Thoracic aorta (tissue), 2 donors: ENCODE results near the gene CHAC2. TPM values are rescaled to one million over a fixed set of nuclear protein-coding genes. Genes with fewer than 3 reads are reported as not detected.
"Not testable (repeated sequence)": the region's sequence is repeated elsewhere in the genome, so short reads cannot be mapped to it uniquely, and the experiment has no call there.

ENCODE experiments used
- ATAC-seq: fragments of 150-250 bp; one replicate; pipeline ENCODE4 v1.8.0; 2017; ENCODE audit warnings: low read depth; ENCODE audit not compliant: insufficient number of reproducible peaks, low FRiP score
- DNase-seq: peaks from one replicate; pipeline ENCODE4 v3.0.0-alpha.2; 2020; ENCODE audit warnings: low spot score
- H3K27ac ChIP-seq, 2 donors: fragments of 200-600 bp; sonication (generic); 1 replicate in 1 of 2; 2 replicates in 1 of 2; pipeline ENCODE4 v1.5.1; 2016; ENCODE audit warnings: mild to moderate bottlenecking in 2 of 2, moderate library complexity in 2 of 2
- H3K27me3 ChIP-seq: fragments of 200-600 bp; sonication (generic); replicated peaks from 2 replicates; pipeline ENCODE4 v1.6.0; 2016; ENCODE audit warnings: mild to moderate bottlenecking; ENCODE audit not compliant: insufficient read depth
- H3K36me3 ChIP-seq: fragments of 200-600 bp; sonication (generic); one replicate; pipeline ENCODE4 v1.5.1; 2016
- H3K4me1 ChIP-seq, 2 donors: fragments of 200-600 bp; sonication (generic); 1 replicate in 1 of 2; 2 replicates in 1 of 2; pipeline versions ENCODE4 v1.5.1 to v1.6.0; 2016; ENCODE audit warnings: low read depth in 2 of 2, mild to moderate bottlenecking in 1 of 2; ENCODE audit not compliant: control insufficient read depth in 1 of 2
- H3K4me3 ChIP-seq: fragments of 200-600 bp; sonication (generic); 2 replicates; pipeline ENCODE4 v1.5.1; 2016; ENCODE audit warnings: mild to moderate bottlenecking
- H3K9me3 ChIP-seq: fragments of 200-600 bp; sonication (generic); 2 replicates; pipeline ENCODE4 v1.5.1; 2016
- total RNA-seq, 2 donors: library from RNA; depleted of rRNA; stranded (reverse); fragments of >200 nt; gene quantifications; one replicate each; pipeline versions ENCODE4 v1.1.0 to v1.2.3, GENCODE V29; 2016
- TF ChIP-seq, protein P1 (sequence below): fragments of 200-600 bp; sonication (generic); IDR thresholded peaks from one replicate; pipeline ENCODE4 v1.5.1; 2019; ENCODE audit warnings: antibody characterized with exemption

The CHAC2 gene
- total RNA-seq, result 1 to 10 TPM; 1.5 to 1.8 TPM

DNA sequence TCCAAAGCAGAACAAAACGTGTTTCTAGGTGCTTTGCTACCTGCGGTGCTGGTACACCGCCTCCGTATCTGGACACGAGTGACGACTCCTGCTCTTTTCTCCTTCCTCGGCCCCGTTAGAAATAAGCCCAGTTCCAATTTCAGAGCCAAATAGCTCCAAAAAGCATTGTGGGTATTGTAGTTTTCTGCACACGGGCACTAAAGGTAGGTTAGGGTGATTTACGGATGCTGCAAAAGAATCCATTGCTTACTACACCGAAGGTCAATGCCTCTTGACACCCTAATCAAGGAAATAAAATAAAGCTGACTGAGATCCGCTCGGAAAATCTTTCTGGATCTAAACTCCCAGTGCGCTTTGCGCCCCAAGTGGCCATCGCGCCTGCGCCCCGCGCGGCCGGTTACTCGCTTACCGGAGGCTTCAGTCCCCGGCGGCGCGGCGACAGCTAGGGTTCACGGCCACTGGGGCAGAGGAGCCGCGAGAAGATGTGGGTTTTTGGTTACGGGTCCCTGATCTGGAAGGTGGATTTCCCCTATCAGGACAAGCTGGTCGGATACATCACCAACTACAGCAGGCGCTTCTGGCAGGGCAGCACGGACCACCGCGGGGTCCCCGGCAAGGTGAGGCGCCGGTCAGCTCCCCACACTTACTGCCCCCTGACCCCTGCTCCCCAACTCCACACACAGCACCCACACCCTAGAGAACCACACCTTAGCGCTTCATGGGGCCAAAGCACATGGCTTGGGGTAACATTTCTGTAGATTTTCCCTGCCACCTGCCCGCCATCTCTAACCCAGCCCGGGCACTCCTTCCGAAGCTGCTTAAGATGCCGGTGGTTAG lies at the start of gene CHAC2:
Gene CHAC2, plus strand, starts transcription at position 400 of the 837 bp plus-strand sequence. Its CDS starts 83 bp downstream, at position 483.
- Histone ChIP-seq H3K27ac (peak within 1 kb of the TSS; percentile 80), H3K4me1 (peaks cover 9 to 21% of the 10 kb centered on the region in 2 donors), H3K4me3 (peak within 1 kb of the TSS; percentile 91), H3K27me3 (no peaks in the 10 kb centered on the region), H3K9me3 (no peaks in the 10 kb centered on the region), H3K36me3 (peaks cover 5% of the 10 kb centered on the region)
- TF ChIP-seq, protein P1, sequence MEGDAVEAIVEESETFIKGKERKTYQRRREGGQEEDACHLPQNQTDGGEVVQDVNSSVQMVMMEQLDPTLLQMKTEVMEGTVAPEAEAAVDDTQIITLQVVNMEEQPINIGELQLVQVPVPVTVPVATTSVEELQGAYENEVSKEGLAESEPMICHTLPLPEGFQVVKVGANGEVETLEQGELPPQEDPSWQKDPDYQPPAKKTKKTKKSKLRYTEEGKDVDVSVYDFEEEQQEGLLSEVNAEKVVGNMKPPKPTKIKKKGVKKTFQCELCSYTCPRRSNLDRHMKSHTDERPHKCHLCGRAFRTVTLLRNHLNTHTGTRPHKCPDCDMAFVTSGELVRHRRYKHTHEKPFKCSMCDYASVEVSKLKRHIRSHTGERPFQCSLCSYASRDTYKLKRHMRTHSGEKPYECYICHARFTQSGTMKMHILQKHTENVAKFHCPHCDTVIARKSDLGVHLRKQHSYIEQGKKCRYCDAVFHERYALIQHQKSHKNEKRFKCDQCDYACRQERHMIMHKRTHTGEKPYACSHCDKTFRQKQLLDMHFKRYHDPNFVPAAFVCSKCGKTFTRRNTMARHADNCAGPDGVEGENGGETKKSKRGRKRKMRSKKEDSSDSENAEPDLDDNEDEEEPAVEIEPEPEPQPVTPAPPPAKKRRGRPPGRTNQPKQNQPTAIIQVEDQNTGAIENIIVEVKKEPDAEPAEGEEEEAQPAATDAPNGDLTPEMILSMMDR, result peak; percentile 74
- peak; percentile 81 for ATAC-seq
- DNase-seq, result peak; percentile 33

DNA sequence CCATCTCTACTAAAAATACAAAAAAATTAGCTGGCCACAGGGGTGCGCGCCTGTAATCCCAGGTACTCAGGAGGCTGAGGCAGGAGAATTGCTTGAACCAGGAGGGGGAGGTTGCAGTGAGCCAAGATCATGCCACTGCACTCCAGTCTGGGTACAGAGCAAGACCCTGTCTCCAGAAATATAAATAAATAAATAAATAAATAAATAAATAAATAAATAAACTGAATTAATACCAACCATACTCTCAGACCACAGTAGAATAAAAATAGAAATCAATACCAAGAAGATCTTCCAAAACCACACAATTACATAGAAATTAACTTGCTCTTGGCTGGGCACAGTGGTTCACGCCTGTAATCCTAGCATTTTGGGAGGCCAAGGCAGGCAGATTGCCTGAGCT lies 46.7 kb upstream of the CHAC2 start:
- H3K36me3 ChIP-seq, H3K27ac ChIP-seq, ATAC-seq, H3K4me3 ChIP-seq, DNase-seq, H3K27me3 ChIP-seq, H3K9me3 ChIP-seq: not testable (repeated sequence)
- H3K4me1 ChIP-seq, result peaks cover 6 to 10% of the 10 kb centered on the region in 2 donors

DNA sequence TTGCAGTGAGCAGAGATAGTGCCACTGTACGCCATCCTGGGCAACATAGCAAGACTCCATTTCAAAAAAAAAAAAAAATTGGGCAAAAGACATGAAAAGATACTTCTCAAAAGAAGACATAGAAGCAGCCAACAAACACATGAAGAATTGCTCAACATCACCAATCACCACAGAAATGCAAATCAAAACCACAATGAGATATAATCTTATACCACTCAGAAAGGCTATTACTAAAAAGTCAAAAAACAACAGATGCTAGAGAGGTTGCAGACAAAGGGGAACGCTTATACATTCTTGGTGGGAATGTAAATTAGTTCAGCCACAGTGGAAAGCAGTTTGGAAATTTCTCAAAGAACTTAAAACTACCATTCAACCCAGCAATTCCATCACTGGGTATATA lies 43.1 kb upstream of the CHAC2 start:
- Histone ChIP-seq H3K27ac (peak overlapping the region in 1 of 2 donors; percentile 32), H3K9me3 (no peaks in the 10 kb centered on the region), H3K4me3 (no peak overlapping the region), H3K36me3 (no peaks in the 10 kb centered on the region), H3K4me1 (peaks cover 6 to 10% of the 10 kb centered on the region in 2 donors), H3K27me3 (no peaks in the 10 kb centered on the region)
- TF ChIP-seq, protein P1, result no peak
- DNase-seq (no peak), ATAC-seq (no peak)

DNA sequence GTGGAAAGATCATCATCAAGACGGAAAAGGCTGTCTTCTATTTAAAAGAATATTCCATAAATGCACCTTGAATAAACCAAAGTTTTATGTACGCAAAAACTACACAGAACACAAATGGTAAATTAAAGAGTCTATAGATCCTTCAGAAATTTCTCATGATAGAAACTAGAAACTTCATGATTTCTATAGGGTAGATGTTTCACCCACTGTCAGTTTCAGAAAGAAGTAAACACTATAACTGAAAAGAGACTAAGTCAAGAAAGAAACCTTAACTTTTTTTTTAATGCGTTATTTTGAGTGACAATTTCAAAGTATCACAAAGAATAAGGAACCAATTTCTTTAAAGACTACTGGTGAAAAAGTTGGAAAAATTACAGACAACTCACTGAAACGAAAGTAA lies 41.9 kb upstream of the CHAC2 start:
- no peak overlapping the region for H3K27ac ChIP-seq
- ATAC-seq (no peak), DNase-seq (no peak)
- TF ChIP-seq, protein P1, result no peak
- H3K4me3 ChIP-seq, result no peak overlapping the region
- no peaks in the 10 kb centered on the region for H3K27me3 ChIP-seq
- no peaks in the 10 kb centered on the region for H3K36me3 ChIP-seq
- H3K4me1 ChIP-seq, result peaks cover 6 to 10% of the 10 kb centered on the region in 2 donors
- no peaks in the 10 kb centered on the region for H3K9me3 ChIP-seq

DNA sequence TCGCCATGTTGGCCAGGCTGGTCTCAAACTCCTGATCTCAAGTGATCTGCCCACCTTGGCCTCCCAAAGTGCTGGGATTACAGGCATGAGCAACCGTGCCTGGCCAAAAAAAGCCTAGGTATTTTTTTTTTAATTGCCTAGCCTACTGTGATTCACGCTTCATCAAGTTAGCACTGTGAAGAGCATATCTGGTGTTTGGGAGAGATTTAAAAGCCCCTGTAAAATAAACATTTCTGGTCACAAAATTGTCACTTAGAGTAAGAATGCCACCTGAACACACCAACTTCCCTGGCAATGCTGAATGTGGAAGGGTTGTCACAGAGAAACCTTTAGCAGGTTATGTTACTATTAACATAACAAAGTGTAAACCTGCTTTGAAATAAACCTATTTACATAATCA lies 39.7 kb upstream of the CHAC2 start:
- no peak for ATAC-seq
- Histone ChIP-seq H3K27me3 (no peaks in the 10 kb centered on the region), H3K4me1 (peaks cover 6 to 10% of the 10 kb centered on the region in 2 donors), H3K4me3 (no peak overlapping the region), H3K9me3 (no peaks in the 10 kb centered on the region), H3K27ac (no peak overlapping the region), H3K36me3 (no peaks in the 10 kb centered on the region)
- DNase-seq, result no peak
- TF ChIP-seq, protein P1, result no peak
